ENCODE data around the gene SLC38A4.

- TF ChIP-seq CTCF (conservative IDR thresholded peaks at IDR 0.05) (no peak), EZH2 (IDR thresholded peaks at IDR 0.05; ENCODE audit: low read depth) (no peak)
These were observed 54.4 kb downstream of the SLC38A4 start for GRCh38 chr12:46771268-46771827.

All from PC-9 (cell line).